HG02943 (cell line): ENCODE data around the gene HS3ST4.

Experiments used
- ATAC-seq: cut with Tn5 transposase; IDR thresholded peaks from one replicate; pipeline ENCODE4 v1.9.1; 2021; ENCODE audit warnings: mild to moderate bottlenecking, low read depth, moderate library complexity; ENCODE audit not compliant: unreplicated experiment

The HS3ST4 gene

DNA sequence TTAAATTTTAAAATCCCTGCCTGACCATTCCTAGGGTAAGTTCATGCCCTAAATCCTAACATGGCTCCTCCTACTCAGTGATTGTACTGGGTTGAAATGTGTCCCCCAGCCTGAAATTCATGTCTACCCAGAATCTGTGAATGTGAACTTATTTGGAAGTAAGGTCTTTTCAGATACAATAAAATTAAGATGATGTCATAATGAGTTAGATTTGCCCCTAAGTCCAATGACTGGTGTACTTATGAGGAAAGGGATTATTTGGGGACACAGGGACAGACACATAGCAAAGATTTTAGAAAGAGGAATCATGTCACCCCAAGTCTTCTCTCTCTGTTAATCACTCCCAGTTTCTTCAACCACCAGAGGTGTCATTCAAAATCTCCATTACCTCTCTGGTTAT is 185.3 kb downstream of the HS3ST4 start:
- no peak for ATAC-seq

DNA sequence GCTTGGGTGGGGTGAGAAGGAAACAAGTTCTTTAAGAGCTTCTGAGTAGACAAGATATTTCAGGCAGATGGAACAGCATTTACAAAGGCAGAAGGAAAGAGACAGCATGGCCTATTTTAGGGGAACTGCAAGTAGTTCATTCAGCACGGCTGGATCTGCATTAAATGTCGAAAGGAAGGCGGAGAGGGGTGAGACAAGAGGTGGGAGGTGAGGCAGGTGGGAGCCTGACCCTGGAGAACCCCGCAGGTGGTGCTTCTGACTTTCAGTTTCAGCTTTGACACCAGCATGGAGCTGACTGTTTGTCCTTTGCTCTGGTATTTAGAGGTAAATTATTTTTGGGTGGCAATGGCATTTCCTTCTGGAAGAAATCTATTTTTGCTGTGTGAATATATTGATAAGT is 194.8 kb downstream of the HS3ST4 start:
- ATAC-seq = no peak

DNA sequence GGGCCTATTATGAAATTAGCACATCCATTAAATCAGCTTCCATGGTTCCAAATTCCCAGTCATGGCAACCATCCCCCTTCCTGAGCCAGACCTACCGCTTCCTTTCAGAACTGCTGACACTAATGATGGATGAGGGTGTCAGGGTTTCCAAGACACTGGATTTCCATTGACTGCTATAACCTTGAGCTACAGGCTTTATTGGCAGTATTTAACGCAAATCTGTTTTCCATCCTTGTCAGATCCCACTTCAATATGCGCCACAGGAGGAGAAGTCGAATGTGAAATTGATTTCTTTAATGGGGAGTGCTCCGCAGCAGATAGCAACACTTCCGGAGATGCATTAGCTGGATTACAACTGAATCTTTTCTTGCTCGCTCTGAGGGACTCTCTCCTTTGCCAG is 197.1 kb downstream of the HS3ST4 start:
- ATAC-seq = no peak

DNA sequence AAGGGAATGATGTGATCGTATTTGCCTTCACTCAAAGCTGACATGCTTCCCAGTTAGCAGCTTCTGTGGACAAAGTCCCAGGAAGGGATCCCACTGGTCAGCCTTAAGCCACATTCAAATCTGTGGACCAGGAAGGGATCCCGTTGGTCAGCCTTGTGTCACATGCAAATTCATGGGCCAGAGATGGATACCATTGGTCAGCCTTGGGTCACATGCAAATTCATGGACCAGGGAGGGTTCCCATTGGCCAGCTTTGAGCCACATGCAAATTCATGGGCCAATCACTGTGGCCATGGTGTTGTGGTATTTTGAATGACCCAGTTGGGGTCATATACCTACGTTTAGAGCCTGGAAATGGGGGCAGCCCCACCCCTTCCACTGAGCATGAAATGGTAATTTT is 201.6 kb downstream of the HS3ST4 start:
- ATAC-seq = no peak

DNA sequence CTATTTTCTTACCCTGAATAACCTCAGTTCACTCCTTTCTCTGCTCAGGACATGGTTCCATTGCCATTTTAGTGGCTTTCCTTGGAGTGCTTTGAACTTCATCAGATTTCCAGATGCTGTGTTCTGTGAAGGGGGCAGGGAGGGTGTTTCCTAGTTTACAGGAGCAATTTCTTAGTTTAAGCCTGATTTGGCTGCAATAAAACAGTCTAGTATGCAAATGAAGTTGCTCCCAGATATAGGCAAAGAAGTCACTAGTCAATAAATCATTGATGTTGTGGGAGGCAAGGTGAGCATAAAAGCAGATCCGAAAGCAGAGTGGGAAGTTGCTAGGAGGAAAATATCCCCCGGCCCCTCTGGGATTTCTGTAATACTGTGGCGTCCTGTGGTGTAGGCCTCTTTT is 202.3 kb downstream of the HS3ST4 start:
- ATAC-seq = no peak

DNA sequence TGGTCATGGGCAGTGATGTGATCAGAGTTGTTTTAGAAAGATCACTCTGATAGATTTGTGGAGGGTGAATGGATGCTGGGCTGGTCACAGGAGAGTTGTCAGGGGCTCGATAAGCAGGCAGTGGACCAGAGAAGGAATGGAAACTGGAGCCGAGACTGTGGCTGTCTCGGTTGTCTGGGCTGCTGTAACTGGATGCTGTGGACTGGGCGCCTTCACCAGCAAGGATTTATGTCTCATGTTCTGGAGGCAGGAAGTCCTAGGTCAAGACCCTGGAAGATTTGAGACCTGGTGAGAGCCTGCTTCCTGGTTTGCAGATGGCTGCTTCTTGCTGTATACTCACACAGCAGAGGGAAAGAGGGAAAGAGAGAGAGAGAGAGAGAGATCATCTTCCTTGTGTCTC is 203.6 kb downstream of the HS3ST4 start:
- ATAC-seq = no peak

DNA sequence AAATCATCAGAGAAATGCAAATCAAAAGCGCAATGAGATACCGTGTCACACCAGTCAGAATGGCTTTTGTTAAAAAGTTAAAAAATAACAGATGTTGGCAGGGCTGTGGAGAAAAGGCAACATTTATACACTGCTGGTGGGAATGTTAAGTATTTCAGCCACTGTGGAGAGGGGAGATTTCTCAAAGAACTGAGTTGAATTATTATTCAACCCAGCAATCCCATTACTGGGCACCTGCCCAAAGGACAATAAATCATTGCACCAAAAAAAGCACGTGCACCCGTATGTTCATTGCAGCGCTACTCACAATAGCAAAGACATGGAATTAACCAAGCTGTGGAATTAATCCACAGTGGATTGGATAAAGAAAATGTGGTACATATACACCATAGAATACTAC is 204.7 kb downstream of the HS3ST4 start:
- no peak for ATAC-seq

DNA sequence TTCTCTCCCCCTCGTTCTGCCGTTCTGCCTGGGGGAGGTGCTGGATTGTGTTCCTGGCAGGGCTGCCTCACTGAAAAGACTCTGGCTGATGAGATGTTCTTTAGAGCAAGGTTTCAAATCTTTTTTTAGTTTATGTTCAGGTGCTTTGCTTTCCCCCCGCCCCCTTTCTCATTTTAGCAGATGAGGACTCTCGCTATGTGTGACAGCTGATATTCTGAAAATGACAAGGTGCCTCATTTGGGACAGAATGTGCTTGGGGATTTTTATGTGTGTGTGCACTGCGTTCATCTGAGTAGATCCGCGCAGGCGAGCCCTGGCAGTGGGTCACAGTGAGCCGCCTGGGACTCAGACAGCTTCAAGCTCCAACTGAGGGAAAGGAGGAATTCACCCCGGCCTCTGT is 205.9 kb downstream of the HS3ST4 start:
- ATAC-seq = no peak

DNA sequence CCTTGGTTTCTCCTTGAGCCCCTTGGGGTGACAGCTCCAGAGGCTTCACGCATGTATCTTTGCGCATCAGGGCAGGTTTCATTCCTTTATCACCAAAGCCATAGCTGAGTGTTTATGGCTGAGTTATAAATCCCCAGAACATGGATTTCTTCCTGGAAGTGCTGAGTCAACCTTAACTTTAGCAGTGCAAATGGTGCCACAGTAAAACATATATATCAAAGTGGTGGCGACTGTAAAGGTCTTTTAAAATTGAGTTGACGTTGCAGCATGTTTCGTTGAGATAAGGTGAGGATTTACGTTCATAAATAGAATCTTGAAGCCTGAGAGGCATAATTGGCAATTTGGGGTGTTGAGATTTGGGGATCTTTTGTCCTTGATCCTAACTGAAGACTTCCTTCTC is 214.1 kb downstream of the HS3ST4 start:
- no peak for ATAC-seq

DNA sequence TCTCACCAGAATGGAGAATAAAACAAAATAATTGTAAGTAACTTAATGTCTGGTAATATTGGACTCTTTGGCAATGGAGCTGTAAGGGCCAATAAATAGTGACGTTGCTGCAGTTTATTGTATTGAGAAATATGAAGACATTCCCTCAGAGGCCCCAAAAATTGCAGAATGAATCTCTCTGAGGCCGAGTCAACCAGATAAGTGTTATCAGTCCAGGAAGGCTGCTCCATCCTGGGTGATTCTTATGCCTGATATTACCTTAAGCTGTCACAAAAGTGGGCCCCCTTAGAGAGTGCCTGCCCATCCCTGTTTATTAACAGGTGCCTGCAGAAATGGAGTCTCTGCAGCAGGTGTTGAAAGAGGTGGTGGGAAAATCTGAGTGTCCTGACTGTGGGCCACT is 219.2 kb downstream of the HS3ST4 start:
- no peak for ATAC-seq

DNA sequence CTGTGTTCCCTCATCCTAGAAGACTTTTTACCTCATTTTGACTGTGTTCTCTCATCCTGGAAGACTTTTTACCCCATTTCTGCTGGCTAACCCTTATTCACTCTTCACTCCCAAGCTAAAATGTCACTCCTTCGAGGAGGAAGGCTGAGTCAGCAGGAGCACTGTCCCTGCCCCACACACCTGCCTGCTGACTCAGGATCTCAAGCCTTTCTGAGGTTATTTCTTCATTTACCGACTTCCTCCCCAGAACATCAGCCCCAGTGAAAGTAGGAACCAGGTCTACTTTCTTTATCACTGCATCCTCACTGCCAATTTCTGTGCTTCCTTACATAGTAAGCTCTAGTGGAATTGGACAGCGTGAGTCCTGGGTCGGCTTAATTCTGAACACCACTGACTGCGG is 220.6 kb downstream of the HS3ST4 start:
- no peak for ATAC-seq

DNA sequence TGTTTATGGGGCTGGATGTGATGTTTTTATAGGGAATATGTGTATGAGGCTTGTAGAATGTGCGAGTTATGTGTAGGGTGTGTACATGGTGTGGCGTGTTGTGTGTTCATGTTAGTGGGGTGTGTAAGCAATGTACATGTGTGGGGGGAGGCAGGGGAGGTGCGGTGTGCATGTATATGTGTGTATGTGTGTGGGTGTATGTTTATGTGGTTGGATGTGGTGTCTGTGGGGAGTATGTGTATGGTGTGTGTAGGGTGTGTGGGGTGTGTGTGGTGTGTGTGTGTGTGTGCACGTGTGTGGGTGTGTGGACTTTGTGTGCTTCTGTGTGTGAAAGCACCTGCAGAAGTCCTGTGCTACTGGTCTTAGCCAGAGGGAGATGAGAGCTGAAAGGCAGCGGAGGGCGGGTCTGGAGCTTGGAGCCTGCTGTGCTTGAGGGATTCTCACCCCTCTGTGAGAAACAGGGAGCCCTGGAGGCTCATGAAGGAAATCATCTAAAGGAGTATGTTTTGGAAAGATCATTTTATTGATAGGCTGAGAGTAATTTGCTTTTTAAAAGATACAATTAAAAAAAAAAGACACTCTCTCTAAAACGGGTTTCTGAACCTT is 222.7 kb downstream of the HS3ST4 start:
- no peak for ATAC-seq

DNA sequence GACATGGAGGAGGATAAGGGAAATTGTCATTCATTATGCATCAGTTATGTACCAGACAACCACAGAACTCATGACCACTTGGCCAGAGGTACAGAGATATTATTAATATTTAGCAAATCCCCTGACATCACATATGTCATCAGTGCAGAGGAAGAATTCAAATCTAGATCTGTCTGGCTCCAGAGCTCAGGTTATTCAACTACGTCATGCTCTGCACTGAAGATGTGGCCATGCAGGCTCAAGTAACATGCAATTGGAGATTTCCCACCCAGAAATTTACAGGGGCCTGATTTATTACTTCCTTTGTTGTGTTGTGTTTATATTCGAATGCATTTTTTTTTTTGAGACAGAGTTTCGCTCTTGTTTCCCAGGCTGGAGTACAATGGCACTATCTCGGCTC is 224.3 kb downstream of the HS3ST4 start:
- no peak for ATAC-seq

DNA sequence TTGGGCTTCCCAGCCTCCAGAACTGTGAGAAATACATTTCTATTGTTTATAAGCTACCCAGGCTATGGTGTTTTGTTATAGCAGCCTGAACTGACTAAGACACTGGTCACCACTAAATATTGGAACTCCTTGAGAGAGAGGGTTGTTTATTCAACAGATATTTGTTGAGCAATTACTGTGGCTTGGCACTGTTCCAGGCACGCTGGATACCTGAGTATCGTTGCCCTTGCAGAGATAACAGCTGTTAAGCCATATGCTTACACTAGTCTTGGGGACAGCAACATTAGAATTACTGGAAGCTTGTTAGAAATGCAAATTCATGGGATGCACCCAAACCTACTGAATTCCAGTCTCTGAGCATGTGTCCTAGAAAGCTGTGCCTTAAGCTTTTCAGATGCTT is 230.7 kb downstream of the HS3ST4 start:
- ATAC-seq = no peak

DNA sequence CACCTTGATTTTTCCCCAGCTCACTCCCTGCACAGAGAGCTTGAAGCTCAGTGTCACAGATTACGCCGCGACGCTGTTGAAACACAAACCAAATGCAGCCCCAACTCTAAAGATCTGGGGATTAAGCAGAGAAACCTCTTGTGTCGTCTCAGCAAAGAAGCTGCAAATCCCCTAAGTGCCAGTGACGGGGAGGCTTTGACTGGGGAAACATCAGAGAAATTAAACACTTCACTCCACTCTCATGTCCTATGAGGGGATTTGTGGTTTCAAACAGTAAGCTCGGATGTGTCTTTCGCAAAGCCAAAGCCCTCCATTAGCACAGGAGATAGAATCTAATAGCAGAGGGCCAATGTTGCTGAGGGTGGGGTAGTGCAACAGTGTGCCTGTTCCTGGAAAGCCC is 233.7 kb downstream of the HS3ST4 start:
- no peak for ATAC-seq

DNA sequence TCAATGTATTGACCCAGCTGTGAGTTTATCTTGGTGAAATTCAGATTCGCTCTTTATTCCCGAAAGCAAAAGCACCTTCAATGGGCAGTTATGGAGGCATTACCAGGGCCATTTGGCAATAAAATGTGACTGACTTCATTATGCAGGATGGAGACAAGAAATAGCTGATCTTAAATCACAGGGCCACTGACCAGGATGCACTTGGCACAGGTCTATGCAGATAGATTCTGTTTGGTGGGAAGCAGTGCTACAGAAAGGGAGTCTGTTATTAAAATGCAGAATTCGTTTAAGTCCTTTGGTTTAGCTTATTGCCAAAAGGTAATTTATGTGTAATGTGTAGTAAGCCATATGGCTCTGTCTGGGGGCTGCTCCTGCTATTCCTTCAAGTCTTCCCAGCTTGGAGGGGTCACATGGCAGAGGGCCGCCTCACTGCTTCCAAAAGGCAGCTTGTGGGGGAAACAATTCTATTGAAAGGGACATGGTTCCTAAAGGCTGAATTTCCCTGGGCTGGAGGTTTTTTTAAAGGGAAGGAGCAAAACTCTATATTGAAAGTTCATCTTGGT is 239.8 kb downstream of the HS3ST4 start:
- no peak for ATAC-seq

DNA sequence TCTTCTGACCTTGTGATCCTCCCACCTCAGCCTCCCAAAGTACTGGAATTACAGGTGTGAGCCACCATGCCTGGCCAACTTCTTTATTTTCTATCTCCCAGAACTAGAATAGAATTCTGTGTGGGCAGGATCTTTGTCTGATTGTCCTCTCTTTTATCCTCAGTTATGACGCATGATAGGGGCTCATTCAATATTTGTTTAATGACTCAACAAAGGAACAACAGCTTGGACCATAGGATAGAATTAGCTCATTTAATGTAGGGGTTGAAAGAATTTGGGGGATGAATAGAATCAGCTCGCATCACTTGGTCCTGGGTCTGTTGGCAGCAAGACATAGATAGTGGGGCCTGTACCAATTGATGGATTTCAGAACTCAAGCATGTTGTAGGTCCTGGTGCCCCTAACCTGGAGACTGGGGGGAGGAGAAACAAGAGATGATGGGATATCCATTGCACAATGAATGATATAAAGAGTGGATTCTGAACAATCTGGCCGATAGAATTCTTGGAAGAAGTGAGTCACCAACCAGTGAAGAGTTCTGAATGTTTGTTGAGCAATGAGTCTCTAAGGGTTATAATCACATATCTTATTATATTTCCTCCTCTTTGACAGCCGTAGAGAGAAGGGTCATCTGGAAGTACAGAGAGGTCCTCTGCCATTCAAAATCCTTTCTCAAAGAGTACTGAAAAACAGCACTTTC is 250.2 kb downstream of the HS3ST4 start:
- no peak for ATAC-seq

DNA sequence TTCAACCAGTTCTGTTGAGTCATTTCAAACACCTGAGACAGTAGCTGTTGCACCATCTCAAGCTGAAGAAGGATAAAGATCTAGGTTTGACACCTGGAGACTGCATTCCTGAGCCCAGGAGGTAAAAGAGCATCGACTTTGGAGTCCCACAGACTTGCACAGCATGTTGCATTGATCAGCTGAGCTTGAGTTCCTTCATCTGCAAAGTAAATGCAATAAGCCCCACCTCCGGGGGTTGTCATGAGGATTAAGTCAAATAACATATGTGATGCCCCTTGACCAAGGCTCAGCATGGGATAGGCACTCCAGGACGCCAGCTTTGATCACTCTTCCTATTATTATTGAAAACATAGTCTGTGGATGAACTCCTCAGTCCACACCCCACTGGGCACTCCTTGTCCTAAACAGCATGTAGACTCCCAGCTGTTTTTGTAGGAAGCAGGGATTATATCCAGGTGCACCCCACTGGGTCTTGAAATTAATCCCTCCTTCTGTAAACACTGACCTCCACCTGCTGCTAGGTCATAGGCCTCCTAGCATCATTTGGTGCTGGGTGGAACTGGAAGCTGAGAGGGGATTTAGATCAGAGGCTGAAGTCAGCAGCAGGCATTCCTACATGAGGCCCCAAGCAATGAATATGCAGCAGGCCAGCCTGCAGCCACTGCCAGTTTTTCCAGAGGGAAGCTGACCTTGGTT is 259.0 kb downstream of the HS3ST4 start:
- no peak for ATAC-seq

DNA sequence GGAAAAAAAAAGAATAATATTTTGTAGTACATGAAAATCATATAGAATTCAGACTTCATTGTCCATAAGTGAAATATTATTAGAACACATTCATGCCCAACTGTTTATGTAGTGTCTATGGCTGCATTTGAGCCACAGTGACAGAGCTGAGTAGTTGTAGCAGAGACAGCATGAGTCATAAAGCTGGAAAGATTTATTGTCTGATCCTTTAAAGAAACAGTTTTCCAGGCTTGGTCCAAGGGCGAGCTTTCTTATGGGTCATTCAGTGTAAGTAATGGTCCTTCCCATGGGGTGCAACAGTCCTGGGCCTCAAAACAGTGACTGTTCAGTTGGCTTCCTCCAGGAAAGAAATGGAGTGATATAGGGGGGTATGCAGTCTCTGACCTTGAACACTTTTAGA is 260.2 kb downstream of the HS3ST4 start:
- ATAC-seq = no peak

DNA sequence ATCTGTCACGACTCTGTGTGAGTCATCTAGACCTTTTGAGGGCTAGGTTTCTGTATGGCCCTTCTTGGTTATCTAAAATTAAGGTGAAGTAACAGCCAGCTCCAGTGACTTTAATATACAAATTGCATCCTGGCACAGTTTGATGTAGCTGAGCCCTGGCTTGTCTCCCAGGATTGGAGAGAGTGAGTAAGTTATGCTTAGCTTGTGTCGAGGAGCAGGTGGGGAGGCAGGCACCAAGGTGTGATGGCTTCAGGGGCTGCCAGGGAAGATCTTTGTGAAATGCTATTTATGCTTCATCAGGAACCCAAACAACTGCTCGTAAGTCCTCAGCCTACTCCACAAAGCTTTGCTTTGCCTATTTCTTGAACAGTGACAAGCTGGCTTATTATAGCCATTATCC is 261.2 kb downstream of the HS3ST4 start:
- no peak for ATAC-seq

DNA sequence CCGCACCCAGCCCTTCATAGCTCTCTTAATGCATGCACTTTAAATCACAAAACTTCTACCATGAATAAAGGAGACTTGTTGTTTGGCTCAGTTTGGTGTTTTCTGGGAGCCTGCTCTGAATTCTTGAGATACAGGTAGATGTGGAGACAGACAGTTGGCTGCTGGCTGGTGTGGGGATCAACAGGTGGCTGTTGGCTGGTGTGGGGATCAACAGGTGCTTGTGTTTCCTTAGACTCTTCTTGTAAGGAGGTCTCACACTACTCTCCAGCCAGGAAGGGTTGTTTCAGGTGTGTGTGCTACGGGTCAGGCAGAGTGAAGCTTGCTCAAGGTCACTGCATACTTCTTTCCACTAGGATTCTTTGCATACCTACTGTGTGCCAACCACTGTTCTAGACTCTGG is 265.9 kb downstream of the HS3ST4 start:
- ATAC-seq = no peak

DNA sequence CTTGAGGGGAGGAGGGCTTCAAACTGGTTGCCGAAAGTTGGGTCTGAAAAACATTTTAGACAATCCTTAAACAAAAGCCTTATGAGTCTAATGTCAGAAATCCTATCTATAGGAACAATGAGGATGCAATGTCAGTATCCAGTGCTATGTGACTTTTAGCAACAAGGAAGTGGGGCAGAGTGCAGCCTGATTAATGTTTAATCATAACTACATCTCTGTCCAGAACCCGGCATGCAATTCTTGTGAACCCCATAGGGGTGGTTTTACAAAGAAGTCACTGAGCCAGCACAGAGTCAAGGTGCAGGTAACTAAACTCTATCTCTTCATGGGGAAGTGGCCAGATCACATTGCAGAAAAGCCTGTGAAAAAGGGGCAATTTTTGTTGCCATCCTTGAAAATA is 267.5 kb downstream of the HS3ST4 start:
- no peak for ATAC-seq
